GM12801 (cell line): ENCODE measurements around the gene TUBA1B.

Source experiments
- CTCF ChIP-seq: IDR thresholded peaks from one replicate; pipeline ENCODE4 v1.5.1; 2011; ENCODE audit warnings: control low read depth; ENCODE audit not compliant: insufficient read length; ENCODE audit errors: extremely low read depth

Gene TUBA1B

GRCh38 chr12:49131051-49131893 lies at the start of gene TUBA1B:
TSS of gene TUBA1B (minus strand) at chr12:49131395. CDS start at chr12:49131300, 95 bp downstream.
- no peak for TF ChIP-seq CTCF

GRCh38 chr12:49174218-49174617 lies 43.0 kb upstream of the TUBA1B start:
- no peak for TF ChIP-seq CTCF

GRCh38 chr12:49170924-49171323 lies 39.7 kb upstream of the TUBA1B start:
- no peak for TF ChIP-seq CTCF

- TF ChIP-seq CTCF, result no peak
Observed at GRCh38 chr12:49165114-49165513, 33.9 kb upstream of the TUBA1B start.

- no peak for TF ChIP-seq CTCF
Observed at GRCh38 chr12:49161092-49161795, 30.0 kb upstream of the TUBA1B start.

- TF ChIP-seq CTCF, result no peak
Observed at GRCh38 chr12:49160399-49160798, 29.2 kb upstream of the TUBA1B start.

GRCh38 chr12:49154221-49154620 lies 23.0 kb upstream of the TUBA1B start:
- TF ChIP-seq CTCF, result no peak
